Peyer's patch (tissue), 4 donors: ENCODE measurements around the gene MCF2L. TPM values are rescaled to one million over a fixed set of nuclear protein-coding genes. Genes with fewer than 3 reads are reported as not detected.

Experiments used
- DNase-seq, 3 donors: peaks; one replicate each; pipeline ENCODE4 v3.0.0-alpha.2; 2017 to 2019
- H3K27ac ChIP-seq, 4 donors: fragments of 200-600 bp; sonication (generic); one replicate each; pipeline ENCODE4 v1.5.1; 2016 to 2019
- H3K27me3 ChIP-seq, 2 donors: fragments of 200-600 bp; sonication (generic); one replicate each; pipeline ENCODE4 v1.5.1; 2019
- H3K36me3 ChIP-seq, 3 donors: fragments of 200-600 bp; sonication (generic); one replicate each; pipeline ENCODE4 v1.5.1; 2016 to 2019
- H3K4me1 ChIP-seq, 4 donors: fragments of 200-600 bp; sonication (generic); one replicate each; pipeline ENCODE4 v1.5.1; 2016 to 2019
- H3K4me3 ChIP-seq, 4 donors: fragments of 200-600 bp; sonication (generic); 1 replicate in 3 of 4; 2 replicates in 1 of 4; pipeline ENCODE4 v1.5.1; 2016 to 2019; ENCODE audit warnings: mild to moderate bottlenecking in 1 of 4
- H3K9me3 ChIP-seq, 4 donors: fragments of 200-600 bp; sonication (generic); one replicate each; pipeline ENCODE4 v1.5.1; 2016 to 2019; ENCODE audit warnings: mild to moderate bottlenecking in 1 of 4
- CTCF ChIP-seq, 6 experiments: fragments of 450-650 bp in 4 of 6; fragments of 200-600 bp in 2 of 6; sonication (generic) in 1 of 6; IDR thresholded peaks; one replicate each; pipeline ENCODE4 v1.5.1; 2017 to 2019; ENCODE audit warnings: antibody characterized with exemption in 6 of 6, mild to moderate bottlenecking in 3 of 6, moderate library complexity in 1 of 6
- POLR2A ChIP-seq, 2 donors: fragments of 450-650 bp; IDR thresholded peaks; one replicate each; pipeline ENCODE4 v1.5.1; 2017; ENCODE audit warnings: antibody characterized with exemption in 2 of 2, mild to moderate bottlenecking in 2 of 2, moderate library complexity in 2 of 2
- total RNA-seq, 4 donors: library from RNA; depleted of rRNA; stranded (reverse); fragments of >200 nt; gene quantifications; one replicate each; pipeline ENCODE4 v1.1.0, GENCODE V29; 2016

MCF2L gene
- total RNA-seq, 4 donors from 2014 or later = 81.4 to 165 (median 149) TPM

DNA sequence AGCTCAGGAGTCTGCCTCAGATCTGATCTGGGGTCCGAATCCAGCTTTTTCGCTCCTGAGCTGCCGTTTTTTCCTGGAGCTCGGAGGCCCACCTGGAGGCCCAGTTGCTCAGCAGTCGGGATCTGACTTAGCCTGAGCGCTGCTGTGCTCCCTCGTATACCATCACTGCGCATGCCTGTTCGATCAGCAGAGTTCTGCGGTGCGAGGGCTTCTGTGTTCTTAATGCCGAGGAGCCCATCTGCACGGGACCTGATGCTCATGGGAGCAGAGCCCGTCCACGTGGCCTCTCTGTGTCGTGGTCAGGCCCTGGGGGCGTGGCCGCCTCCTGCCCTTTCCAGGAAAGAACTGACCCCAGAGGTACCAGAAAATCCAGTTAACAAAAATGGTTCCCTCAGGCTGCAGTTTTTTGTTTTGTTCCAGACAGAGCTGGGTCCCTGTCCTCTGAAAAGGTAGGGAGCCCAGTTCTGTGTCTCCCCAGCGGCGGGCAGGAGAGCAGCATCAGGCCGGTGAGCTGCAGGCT is 57.4 kb downstream of the MCF2L start:
- no peaks in the 10 kb centered on the region for H3K4me1 ChIP-seq
- H3K9me3 ChIP-seq = no peaks in the 10 kb centered on the region
- H3K27ac ChIP-seq = no peak overlapping the region
- no peak for DNase-seq
- H3K36me3 ChIP-seq = no peaks in the 10 kb centered on the region
- no peak overlapping the region for H3K4me3 ChIP-seq
- H3K27me3 ChIP-seq = no peaks in the 10 kb centered on the region
- TF ChIP-seq POLR2A (IDR thresholded peaks at IDR 0.05) (no peak), CTCF (IDR thresholded peaks at IDR 0.05) (no peak)

GRCh38 chr13:113027095-113027494 is 58.1 kb downstream of the MCF2L start:
- Histone ChIP-seq H3K9me3 (no peaks in the 10 kb centered on the region), H3K27me3 (no peaks in the 10 kb centered on the region), H3K36me3 (no peaks in the 10 kb centered on the region), H3K4me1 (no peaks in the 10 kb centered on the region), H3K4me3 (no peak overlapping the region), H3K27ac (no peak overlapping the region)
- TF ChIP-seq CTCF (IDR thresholded peaks at IDR 0.05) (no peak), POLR2A (IDR thresholded peaks at IDR 0.05) (no peak)
- DNase-seq = no peak

GRCh38 chr13:113027566-113027965 is 58.6 kb downstream of the MCF2L start:
- Histone ChIP-seq H3K9me3 (no peaks in the 10 kb centered on the region), H3K36me3 (no peaks in the 10 kb centered on the region), H3K27me3 (no peaks in the 10 kb centered on the region), H3K4me1 (no peaks in the 10 kb centered on the region), H3K27ac (no peak overlapping the region), H3K4me3 (no peak overlapping the region)
- TF ChIP-seq CTCF (IDR thresholded peaks at IDR 0.05) (no peak), POLR2A (IDR thresholded peaks at IDR 0.05) (no peak)
- no peak for DNase-seq

DNA sequence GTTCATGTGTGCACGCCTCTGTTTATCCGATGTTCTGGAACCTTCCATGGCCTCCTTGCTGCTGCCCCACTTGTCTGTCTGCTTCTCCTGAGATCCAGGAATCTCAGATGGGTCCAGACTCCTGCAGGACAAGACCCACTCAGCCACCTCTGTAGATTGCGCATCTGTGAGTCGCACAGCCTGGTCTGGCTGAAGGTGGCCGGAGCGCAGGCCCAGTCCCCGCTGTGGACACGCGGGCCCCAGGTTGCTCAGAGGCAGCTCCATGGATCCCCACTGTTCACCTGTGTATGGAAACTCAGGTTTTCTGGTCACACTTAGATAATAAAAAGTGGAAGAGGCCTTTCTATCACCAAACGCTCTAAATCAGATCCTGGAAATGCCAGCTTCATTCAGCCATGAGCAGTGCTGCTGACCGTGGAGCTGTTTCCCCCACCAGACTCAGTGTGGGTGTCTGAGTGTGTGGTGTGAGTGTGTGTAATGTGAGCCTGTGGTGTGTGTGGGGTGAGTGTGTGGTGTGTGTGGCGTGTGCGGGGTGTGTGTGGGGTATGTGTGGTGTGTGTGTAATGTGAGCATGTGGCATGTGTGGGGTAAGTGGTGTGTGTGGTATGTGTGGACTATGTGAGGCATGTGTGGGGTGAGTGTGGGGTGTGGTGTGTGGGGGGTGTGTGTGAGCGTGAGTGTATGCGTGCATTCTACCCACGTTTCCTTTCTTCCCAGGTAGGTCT is 59.5 kb downstream of the MCF2L start:
- Histone ChIP-seq H3K9me3 (no peaks in the 10 kb centered on the region), H3K4me3 (no peak overlapping the region)

DNA sequence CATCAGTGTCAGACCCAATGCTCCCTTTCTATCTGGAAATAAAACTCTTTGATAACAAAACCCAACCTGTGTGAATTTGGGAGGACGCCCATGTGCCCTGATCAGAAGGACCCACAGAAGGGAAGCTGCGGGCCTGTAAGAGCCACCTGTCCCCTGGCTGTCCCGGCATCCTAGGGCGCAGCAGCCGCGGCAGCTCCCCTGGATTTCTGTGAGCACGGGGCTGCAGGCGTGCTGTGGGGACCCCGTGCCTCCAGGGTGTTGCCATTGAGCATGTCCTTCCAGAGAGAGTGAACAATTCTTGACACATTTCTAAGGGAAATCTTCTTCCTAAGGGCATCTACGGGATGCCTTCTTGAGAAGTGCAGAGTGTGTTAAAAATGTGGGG is 60.0 kb downstream of the MCF2L start:
- Histone ChIP-seq H3K36me3 (no peaks in the 10 kb centered on the region), H3K27ac (no peak overlapping the region), H3K27me3 (no peaks in the 10 kb centered on the region), H3K4me1 (no peaks in the 10 kb centered on the region), H3K9me3 (no peaks in the 10 kb centered on the region), H3K4me3 (no peak overlapping the region)
- TF ChIP-seq CTCF (IDR thresholded peaks at IDR 0.05) (no peak), POLR2A (IDR thresholded peaks at IDR 0.05) (no peak)
- no peak for DNase-seq

More for the DNA sequence above, 59.5 kb downstream of the MCF2L start:
- TF ChIP-seq CTCF (IDR thresholded peaks at IDR 0.05) = no peak
- Histone ChIP-seq H3K36me3 (no peaks in the 10 kb centered on the region), H3K27ac (no peak overlapping the region), H3K27me3 (no peaks in the 10 kb centered on the region), H3K4me1 (no peaks in the 10 kb centered on the region)
- no peak for DNase-seq
